NCI-H2107 (cell line): ENCODE results near the gene SPINT2.
A peak's percentile ranks its signal among the peaks of the same experiment; 100 is the strongest.
"Not testable (repeated sequence)": the region's sequence is repeated elsewhere in the genome, so short reads cannot be mapped to it uniquely, and the experiment has no call there.

Source experiments
- DNase-seq: peaks from one replicate; lab custom pipeline; 2025; lab: John Stamatoyannopoulos, UW

Gene SPINT2

DNA sequence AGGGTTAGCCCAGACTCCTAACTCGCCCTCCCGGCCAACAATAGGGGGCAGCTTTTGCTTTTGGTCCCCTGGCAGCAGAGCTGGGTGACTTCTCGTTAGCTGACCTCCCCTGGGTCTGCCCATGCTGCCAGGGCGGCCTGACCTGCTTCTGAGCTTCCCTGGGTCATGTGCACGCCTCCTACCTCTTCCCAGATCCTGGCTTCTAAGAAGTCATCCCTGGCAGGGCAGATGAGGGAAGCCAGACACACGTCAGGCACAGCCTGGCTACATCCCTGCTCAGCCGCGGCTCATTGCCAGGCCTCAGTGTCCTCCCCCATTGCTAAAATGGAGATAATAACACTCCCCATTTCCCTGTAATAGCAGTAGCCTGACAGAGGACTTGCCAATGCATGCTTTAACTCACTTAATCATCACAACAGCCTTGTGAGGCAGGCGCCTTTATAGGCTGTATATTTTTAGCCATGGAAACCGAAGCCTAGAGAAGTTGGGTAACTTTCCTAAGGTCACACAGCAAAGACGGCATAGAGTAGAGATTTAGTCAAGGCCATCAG, 57.3 kb downstream of the SPINT2 start:
- no peak for DNase-seq

DNA sequence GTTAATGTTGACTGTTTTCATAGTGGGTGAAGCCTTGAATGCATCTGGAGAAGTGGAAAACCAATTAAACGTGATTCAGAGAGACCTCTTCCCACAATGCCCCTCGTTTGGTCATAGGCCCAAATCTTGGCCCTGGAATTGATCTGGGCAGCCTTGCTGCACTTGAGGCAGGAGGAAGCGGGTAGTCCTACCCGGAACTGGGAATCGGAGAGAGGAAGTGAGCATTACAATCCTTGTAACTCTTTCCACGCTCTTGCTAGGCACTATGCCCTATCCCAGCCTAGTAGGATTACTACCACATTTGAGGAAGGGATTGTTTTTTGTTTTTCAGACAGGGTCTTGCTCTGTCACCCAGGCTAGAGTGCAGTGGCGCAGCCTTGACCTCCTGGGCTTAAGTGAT, 58.9 kb downstream of the SPINT2 start:
- no peak for DNase-seq

DNA sequence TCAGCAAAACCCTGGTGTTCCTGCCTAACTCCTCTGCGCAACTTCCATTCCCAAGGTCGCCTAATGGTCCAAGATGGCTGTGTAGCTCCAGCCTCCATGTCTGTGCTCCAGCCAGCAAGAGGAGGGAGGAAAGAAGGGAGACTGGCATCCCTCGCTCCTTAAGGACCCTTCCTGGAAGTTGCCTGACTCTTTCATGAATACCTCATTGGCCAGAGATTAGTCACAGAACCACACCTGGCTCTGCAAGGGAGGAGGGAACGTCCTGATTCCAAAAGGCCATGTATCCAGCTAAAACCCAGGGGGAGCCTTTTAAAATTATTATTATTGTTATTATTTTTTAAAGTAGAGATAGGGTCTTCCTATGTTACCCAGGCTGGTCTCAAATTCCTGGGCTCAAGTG, 60.1 kb downstream of the SPINT2 start:
- no peak for DNase-seq

DNA sequence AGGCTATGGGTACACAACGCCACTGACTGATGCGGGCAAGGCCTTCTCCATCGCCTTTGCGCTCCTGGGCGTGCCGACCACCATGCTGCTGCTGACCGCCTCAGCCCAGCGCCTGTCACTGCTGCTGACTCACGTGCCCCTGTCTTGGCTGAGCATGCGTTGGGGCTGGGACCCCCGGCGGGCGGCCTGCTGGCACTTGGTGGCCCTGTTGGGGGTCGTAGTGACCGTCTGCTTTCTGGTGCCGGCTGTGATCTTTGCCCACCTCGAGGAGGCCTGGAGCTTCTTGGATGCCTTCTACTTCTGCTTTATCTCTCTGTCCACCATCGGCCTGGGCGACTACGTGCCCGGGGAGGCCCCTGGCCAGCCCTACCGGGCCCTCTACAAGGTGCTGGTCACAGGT, 62.2 kb downstream of the SPINT2 start:
- DNase-seq, result no peak

DNA sequence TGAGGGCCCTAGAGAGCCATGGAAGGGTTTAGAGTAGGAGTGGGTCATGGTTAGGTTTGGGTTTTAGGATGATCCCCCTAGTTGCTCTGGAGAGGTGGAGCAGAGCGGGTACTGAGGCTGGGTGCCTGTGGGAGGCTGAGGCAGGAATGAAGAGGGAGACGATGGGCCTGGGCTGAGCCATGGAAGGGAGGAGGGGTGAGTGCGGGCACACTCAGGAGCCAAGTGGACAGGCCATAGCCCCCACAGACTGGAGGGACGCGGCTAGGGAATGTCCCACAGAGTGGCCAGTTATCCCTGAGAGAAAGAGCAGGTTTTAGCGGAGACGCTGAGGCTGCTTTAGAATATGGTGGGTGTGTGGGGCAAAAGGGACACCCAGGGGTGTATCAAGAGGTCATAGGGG, 65.3 kb downstream of the SPINT2 start:
- no peak for DNase-seq

DNA sequence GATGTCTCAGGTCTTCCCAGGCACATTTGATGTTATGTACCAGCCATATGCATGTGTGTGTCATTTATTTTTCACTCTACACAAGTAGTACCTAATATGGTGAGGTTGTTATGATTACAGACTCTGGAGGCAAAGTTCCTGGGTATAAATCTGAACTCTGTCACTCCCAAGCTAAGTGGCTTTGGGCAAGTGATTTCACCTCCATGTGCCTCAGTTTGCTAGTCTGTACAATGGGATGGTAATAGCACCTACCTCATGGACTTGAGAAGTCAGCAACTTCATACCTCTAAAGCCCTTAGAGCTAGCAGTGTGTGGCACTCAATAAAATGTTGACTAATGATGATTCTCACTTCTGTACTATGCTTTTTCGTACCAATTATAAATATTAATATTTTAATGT, 67.4 kb downstream of the SPINT2 start:
- DNase-seq, result no peak

DNA sequence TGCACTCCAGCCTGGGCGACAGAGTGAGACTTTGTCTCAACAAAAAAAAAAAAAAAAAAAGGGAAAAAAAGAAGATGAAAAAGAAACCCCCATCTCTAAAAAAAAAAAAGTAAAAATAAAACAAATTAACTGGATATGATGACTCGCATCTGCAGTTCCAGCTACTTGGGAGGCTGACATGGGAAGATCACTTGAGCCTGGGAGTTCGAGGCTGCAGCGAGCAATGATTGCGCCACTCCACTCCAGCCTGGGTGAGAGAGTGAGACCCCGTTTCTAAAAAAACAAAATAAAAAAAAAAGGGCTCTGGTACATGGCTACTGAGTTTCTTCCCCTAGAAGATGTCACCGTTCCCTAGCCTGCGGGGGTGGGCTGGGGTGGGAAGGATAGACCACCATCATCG, 68.9 kb downstream of the SPINT2 start:
- no peak for DNase-seq

DNA sequence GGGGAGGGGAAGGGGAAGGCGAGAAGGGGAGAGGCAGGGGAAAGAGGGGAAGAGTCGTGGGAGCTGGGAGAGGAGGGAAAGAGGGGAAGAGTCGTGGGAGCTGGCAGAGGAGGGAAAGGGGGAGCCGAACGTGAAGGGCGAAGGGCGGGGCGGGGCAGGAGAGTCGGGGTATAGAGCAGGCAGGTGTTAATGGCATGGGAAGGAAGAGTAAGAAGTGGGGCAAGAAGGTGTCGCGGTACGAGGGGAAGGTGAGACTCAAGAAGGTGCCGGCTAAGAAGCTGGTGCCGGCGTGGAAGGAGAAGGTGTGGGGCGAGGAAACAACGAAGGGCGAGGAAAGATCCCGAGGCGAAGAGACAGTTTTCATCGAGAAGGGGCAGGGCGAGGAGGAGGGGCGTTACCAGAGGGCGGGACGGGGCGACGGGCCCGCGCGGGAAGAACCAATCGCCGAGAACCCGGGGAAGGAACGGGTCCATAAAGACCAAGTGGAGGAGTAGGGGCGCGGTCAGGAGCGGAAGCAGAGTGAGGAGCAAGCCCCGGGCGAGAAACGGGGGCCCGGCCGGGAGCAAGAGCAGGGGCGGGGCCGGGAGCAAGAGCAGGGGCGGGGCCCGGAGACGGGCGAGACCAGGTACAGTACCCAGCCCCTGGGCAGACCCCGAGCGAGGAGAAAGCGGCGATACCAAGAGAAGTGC, 71.7 kb downstream of the SPINT2 start:
- peak; percentile 65 for DNase-seq

DNA sequence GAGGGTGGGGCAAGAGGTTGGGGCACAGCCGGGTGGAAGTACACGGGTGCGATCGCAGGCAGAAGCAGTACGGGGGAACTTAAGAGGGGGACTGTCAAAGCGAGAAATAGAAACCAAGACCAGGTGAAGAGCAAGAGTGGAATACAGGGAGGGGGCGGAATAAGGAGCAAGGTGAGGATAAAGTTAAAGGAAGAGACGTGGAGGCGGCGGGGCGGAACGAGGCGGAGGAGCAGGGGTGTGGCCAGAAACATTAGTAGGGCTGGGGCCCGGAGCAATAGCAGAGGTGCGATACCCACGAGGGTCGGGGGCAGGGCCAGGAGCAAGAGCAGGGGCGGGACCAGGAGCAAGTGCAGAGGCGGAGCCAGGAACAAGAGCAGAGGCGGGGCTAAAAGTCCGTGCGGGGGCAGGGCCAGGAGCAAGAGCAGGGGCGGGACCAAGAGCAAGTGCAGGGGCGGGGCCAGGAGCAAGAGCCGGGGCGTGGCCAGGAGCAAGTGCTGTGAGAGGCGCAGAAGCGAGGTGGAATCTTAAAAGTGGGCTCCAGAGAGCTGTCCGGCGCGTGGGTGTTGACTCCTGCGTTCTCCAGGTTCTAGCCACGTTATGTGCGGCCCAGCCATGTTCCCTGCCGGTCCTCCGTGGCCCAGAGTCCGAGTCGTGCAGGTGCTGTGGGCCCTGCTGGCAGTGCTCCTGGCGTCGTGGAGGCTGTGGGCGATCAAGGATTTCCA, 72.4 kb downstream of the SPINT2 start:
- peak; percentile 88 for DNase-seq

DNA sequence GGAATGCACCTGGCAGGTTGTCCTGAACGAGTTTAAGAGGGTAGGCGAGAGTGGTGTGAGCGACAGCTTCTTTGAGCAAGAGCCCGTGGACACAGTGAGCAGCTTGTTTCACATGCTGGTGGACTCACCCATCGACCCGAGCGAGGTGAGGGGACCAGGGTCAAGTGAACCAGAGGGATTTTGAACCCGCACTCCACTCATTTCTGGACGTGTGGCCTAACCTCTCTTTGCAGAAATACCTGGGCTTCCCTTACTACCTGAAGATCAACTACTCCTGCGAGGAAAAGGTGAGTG, 72.9 kb downstream of the SPINT2 start:
- DNase-seq, result no peak

DNA sequence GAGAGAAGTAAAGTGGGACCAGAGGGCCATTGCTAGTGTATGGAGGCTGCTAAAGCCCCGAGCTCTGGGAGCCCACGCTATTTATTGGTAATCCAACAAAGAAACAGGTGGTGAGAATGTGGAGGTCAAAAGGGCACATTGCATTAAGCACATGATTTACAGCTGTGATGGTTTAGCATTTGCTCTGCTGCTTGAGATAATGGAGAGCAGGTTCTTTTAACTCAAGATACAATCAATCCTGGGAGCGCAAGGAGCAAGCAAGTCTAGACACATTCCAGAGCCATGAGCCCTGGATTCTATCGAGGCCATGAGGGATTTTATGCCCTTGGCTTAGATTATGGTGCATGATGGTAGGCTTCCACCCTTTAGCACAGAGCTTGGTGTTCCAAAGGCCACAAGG, 74.6 kb downstream of the SPINT2 start:
- not testable (repeated sequence) for DNase-seq

DNA sequence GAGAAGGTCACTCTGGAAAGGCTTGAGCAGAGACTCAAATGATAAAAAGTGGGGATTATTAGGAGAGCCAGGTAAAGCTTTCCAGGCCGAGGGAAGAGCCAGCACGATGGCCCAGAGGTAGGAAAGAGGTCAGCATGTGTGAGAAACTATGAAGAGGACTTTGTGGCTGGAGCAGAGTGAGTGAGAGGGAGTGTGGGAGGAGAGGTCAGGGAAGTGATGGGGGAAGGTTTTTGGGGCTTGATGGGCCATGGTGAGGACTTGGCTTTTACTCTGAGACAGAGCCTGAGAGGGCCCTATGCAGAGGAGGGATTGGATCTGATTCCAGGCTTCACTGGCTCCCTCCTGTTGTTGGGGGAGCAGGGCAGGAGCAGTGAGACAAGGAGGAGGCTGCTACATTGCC, 76.6 kb downstream of the SPINT2 start:
- no peak for DNase-seq
